ENCODE data around the gene FOXG1. TPM values are rescaled to one million over a fixed set of nuclear protein-coding genes. Genes with fewer than 3 reads are reported as not detected.

FOXG1 gene
- total RNA-seq, 1 experiment from 2014 or later, result not detected

- no peak overlapping the region for H3K4me2 ChIP-seq (ENCODE audit: low read length)
- no peaks in the 10 kb centered on the region for H3K79me2 ChIP-seq (ENCODE audit: insufficient read depth, low read length)
- peaks cover 0 to 11% of the 10 kb centered on the region in 2 experiments; a peak in 2 of 4 replicates for H3K9me3 ChIP-seq (ENCODE audit: control insufficient read depth in 1 of 2, insufficient read depth in 1 of 2, low read depth in 1 of 2, low read length in 2 of 2)
- ATAC-seq, result no peak
- intact Hi-C loops (cut with micrococcal nuclease), result no loop called here
- DNase-seq (ENCODE audit: low read depth, low spot score), result no peak
- no peaks in the 10 kb centered on the region for H3K27me3 ChIP-seq (ENCODE audit: insufficient read depth, low read length)
- H3K9me2 ChIP-seq (ENCODE audit: insufficient read depth), result no peaks in the 10 kb centered on the region
- H3K4me1 ChIP-seq (ENCODE audit: control insufficient read depth in 1 of 2, insufficient read depth in 2 of 2, low read length in 2 of 2), result no peaks in the 10 kb centered on the region
- ChIA-PET RAD21 (ENCODE audit: low non-redundant PET in 1 of 2, low total read pairs in 2 of 2, uncharacterized antibody in 2 of 2, unreplicated experiment in 2 of 2) (no interaction called here), POLR2A (no interaction called here), CTCF (no interaction called here)
- H3K36me3 ChIP-seq (ENCODE audit: control insufficient read depth in 1 of 2, insufficient read depth in 2 of 2, low read length in 2 of 2), result no peaks in the 10 kb centered on the region
- H3K27ac ChIP-seq (ENCODE audit: low read depth, low read length), result no peak overlapping the region
- no peak overlapping the region for H3K9ac ChIP-seq (ENCODE audit: low read length)
- no peak overlapping the region for H3K4me3 ChIP-seq (replicated peaks in 1 of 2; ENCODE audit: low read depth in 1 of 2, low read length in 2 of 2)
- TF ChIP-seq EZH2phosphoT487 (IDR thresholded peaks at IDR 0.05; ENCODE audit: borderline replicate concordance) (no peak), SIN3A (IDR thresholded peaks at IDR 0.05; ENCODE audit: low read depth) (no peak), FOSL1 (IDR thresholded peaks at IDR 0.05; ENCODE audit: low read depth) (no peak), POLR2A (IDR thresholded peaks at IDR 0.05; ENCODE audit: borderline replicate concordance, extremely low read depth, insufficient read depth, insufficient read length) (no peak), ZNF274 (IDR thresholded peaks at IDR 0.05; ENCODE audit: low read depth, low read length) (no peak), YY1 (IDR thresholded peaks at IDR 0.05; ENCODE audit: extremely low read depth, insufficient replicate concordance, low read depth, low read length) (no peak), ZBTB33 (IDR thresholded peaks at IDR 0.05; ENCODE audit: extremely low read depth, insufficient replicate concordance, low read length) (no peak), EGR1 (IDR thresholded peaks at IDR 0.05; ENCODE audit: low read depth) (no peak), ZFX (IDR thresholded peaks at IDR 0.05) (no peak), ATF3 (IDR thresholded peaks at IDR 0.05) (no peak), SRF (IDR thresholded peaks at IDR 0.05; ENCODE audit: low read depth) (no peak)
- TF ChIP-seq, protein P1, sequence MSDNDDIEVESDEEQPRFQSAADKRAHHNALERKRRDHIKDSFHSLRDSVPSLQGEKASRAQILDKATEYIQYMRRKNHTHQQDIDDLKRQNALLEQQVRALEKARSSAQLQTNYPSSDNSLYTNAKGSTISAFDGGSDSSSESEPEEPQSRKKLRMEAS (IDR thresholded peaks at IDR 0.05), result no peak
- TF ChIP-seq, protein P2, sequence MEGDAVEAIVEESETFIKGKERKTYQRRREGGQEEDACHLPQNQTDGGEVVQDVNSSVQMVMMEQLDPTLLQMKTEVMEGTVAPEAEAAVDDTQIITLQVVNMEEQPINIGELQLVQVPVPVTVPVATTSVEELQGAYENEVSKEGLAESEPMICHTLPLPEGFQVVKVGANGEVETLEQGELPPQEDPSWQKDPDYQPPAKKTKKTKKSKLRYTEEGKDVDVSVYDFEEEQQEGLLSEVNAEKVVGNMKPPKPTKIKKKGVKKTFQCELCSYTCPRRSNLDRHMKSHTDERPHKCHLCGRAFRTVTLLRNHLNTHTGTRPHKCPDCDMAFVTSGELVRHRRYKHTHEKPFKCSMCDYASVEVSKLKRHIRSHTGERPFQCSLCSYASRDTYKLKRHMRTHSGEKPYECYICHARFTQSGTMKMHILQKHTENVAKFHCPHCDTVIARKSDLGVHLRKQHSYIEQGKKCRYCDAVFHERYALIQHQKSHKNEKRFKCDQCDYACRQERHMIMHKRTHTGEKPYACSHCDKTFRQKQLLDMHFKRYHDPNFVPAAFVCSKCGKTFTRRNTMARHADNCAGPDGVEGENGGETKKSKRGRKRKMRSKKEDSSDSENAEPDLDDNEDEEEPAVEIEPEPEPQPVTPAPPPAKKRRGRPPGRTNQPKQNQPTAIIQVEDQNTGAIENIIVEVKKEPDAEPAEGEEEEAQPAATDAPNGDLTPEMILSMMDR (IDR thresholded peaks at IDR 0.05 in 2 of 3, conservative IDR thresholded peaks at IDR 0.05 in 1 of 3; ENCODE audit: borderline replicate concordance in 1 of 3, insufficient read depth in 1 of 3, low read depth in 2 of 3, low read length in 2 of 3), result no peak
- TF ChIP-seq, protein P3, sequence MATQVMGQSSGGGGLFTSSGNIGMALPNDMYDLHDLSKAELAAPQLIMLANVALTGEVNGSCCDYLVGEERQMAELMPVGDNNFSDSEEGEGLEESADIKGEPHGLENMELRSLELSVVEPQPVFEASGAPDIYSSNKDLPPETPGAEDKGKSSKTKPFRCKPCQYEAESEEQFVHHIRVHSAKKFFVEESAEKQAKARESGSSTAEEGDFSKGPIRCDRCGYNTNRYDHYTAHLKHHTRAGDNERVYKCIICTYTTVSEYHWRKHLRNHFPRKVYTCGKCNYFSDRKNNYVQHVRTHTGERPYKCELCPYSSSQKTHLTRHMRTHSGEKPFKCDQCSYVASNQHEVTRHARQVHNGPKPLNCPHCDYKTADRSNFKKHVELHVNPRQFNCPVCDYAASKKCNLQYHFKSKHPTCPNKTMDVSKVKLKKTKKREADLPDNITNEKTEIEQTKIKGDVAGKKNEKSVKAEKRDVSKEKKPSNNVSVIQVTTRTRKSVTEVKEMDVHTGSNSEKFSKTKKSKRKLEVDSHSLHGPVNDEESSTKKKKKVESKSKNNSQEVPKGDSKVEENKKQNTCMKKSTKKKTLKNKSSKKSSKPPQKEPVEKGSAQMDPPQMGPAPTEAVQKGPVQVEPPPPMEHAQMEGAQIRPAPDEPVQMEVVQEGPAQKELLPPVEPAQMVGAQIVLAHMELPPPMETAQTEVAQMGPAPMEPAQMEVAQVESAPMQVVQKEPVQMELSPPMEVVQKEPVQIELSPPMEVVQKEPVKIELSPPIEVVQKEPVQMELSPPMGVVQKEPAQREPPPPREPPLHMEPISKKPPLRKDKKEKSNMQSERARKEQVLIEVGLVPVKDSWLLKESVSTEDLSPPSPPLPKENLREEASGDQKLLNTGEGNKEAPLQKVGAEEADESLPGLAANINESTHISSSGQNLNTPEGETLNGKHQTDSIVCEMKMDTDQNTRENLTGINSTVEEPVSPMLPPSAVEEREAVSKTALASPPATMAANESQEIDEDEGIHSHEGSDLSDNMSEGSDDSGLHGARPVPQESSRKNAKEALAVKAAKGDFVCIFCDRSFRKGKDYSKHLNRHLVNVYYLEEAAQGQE (IDR thresholded peaks at IDR 0.05; ENCODE audit: low read depth), result no peak
- H4K20me1 ChIP-seq (ENCODE audit: insufficient read depth), result no peaks in the 10 kb centered on the region
- H2AFZ ChIP-seq (ENCODE audit: low read depth, low read length, poor library complexity, severe bottlenecking), result no peak overlapping the region
- no TSS peak for BruUV-seq (replicated peaks)
Observed at GRCh38 chr14:28760431-28760996, 6.1 kb upstream of the FOXG1 start.

Data from HCT116 (cell line).